Activated CD4-positive, CD25-positive, alpha-beta regulatory T cell treated with anti-CD3 and anti-CD28 coated beads, Interleukin-2, amount 50 U/mL, for 72 hours (primary cell): Measurements from ENCODE around the gene UGP2.

Experiments
- DNase-seq: peaks from one replicate; pipeline ENCODE4 v3.0.0; 2021

UGP2 gene

DNA sequence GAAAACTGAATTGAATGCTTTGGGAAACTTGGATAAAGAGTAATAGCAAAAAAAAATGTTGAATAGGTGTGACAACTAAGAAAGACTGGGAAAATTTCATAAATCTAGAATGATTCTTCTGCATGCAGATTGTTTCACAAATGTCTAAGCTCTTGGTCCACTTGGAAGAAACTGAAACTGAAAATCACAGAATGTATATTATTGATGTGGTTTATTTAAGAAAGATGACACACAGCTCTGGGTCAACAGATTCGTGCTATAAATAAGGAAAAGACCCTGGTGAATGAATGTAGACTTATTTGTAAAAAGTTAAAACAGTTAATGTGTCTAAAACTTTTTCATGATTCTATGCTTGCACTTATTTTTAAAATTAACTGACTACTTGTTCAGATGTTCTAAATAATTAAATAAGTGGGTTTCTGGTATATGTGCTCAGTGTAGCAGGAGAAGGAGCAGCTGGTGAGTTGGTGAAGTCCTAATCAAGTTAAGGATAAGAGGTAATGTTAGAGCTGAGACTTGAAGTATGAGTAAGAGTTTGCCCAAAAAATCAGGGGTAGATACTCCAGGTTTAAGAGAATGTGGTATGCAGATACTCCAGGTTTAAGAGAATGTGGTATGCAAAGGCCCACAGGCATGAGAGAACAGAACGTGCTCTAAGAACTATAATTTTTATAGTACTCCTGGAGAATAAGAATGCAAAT lies 24.5 kb downstream of the UGP2 start:
- no peak for DNase-seq

DNA sequence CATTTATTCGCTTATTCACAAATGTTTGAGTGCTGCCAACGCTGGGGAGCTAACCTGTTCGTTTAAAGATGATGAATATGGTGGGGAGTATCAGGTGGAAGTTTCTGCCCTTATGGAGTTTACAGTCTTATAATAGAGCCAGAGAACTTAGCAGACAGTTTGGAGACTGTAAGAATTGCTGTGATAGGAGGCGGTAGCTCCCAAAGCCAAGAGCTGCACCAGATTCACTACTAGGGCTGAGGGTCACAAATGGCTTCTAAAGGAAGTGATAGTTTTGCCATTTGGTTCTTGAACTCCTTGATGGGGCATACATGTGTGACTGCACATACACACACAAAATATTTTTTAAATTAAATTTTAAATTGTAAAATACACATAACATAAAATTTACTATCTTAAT lies 29.0 kb downstream of the UGP2 start:
- DNase-seq, result no peak

DNA sequence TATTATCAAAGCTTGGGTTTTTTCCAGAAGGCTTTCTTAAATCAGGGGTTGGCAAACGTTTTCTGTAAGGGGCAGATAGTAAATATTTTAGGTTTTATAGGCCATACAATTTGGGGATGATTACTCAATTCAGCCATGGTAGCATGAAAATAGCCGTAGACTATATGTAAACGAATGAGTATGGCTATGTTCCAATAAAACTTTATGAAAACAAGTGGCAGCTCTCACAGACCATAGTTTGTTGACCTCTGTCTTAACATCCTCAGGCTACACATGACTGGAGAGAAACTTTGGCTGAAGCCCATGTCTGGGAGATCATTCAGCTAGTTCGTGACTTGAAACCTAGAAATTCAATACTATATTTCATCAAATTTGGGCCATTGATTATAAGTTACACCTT lies 30.2 kb downstream of the UGP2 start:
- DNase-seq, result no peak

DNA sequence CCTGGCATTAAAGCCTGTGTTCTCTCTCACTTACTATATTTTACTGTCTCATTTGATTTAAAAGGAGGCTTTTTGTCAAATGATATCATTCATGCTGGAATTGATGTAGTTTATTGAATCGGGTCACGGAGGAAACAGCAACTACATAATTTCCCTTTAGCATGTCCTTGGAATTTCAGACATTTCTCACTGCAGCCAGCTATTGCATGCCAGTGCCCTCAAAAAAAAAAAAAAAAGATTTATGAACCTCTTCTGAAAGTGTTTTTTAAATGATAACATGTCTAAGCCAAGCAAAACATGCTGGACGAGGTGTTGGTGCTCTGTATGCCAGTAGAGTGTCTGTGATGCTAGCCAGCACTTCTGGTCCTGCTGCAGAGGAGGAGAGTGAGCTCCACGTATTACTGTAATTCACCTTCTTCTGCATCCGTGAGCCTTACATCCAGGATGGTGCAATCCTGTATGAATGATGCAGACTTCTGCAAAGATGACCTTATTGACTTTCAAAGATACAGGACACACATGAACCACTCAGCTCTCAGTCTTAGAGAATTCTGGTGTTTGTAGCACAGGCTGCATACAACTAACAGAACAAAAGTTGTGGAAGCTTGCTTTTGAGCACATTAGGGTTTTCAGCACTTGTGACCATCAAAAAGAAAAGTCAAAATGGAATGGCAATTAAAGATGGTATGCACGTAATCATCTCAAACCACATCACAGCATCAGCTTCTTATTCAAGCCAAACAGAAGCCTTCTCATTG lies 31.1 kb downstream of the UGP2 start:
- DNase-seq, result no peak

DNA sequence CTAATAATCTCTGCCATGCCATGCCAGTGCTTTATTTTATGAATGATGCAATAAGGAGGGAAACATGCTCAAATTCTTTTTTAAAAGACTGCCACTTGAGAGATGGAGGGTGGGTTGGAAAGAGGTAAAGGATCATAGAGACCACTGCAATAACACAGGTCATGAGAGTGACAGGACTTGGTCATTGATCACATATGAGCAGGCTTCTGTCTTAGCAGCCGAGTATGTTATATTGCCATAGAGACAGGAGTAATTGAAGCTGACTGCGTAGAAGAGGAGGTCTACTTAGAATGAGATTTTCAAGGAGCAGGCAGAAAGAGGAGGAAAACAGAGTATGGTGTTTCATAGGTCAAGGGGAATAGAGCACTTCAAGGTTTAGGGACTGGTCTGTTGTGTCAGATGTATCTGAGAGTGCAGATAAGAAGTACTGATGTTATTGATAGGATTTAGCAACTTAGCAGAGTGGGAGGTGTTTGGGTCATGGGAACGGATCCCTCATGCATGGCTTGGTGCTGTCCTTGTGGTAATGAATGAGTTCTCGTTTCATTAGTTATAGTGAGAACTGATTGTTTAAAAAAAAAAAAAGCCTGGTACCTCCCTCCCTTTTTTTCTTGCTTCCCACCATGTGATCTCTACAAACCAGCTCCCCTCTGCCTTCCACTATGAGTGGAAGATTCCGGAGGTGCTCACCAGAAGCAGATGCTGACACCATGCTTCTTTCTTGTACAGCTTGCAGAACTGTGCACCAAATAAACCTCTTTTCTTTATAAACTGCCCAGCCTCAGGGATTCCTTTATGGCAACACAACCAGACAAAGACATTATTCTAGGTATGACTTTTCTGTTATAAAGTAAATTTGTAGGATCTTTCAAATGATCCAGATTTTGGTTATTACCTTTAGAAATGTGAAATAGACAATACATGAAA lies 32.8 kb downstream of the UGP2 start:
- DNase-seq, result no peak

DNA sequence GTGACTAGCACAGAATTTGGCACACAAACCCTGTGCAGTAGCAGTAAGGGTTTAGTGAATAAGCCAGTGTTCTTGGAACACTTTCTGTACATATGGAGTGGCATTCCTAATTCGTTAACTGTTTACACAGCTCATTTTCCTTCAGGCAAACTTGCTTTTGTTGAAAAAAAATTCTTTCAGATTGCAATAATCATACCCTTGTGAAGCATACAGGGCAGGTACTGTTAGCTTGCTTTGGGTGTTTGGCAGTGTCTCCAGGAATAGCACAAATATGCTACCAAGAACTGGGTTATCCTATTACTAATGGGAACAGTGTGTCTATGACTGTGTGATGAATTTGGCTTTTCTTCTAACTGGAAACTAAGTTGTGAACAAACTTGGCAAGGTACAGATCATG lies 33.4 kb downstream of the UGP2 start:
- no peak for DNase-seq

DNA sequence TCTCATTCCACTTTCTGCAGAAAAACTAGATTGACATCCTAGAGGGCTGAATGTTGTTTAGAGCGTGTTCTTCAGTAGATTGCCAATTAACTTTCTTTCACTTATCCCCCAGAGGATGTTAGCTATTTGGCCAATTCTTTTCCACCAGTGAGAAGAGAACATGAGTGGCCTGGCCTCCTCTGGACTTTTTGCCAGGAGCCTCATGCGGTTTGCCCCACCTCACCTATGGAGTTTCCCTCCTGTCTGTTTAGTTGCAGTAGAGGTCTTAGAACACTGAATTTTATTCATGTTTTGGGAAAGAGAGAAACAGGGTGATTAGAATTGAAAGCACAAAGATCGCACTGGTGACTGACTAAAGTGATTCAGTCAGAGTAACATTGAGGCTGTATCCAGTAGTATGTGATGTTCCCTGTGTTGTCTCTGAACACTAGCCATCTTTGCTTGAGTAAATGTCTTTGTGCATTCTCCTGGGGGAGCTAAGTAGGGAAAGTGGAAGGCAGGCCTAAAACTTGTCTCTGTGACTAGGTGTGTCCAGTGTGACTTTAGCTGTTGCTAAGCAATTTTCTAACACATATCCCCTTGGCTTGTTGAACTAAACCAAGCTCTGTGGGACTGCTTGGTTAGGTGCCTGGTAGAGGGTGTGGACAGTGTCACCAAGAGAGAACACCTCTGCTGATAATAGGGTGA lies 34.0 kb downstream of the UGP2 start:
- DNase-seq, result no peak

DNA sequence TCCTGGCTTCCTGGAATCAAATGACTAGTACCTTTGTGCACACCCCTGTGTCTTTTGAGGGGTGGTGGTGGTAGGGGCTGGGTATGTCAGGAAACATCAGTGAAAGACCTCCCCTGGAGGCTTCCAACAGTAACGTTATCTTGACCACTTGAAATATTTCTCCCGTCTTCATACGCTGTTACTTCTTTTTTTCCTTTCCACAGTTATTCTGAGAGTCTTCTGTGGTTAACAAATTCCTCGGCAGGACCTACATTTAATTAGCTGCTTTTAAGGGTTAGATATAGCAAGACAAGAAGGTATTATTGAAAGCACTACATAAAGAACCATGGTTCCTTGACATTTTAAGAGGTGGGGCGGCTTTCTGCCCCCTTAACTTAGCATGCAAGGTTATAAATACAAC lies 34.6 kb downstream of the UGP2 start:
- DNase-seq, result no peak

DNA sequence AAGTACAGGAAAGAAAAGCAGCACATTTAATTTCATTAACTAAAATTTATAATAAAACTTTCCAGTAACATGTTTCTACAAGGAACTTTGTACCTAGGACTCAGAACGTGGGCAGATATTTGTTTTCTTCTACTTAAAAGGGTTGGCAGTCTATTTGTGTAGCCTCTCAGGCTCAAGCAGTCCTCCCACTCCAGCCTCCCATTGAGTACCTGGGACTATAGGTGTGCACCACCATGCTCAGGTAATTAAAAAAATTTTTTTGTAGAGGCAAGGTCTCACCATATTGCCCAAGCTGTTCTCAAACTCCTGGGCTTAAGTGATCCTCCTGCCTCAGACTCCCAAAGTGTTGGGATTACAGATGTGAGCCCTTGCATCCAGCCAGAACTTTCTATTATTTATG lies 36.8 kb downstream of the UGP2 start:
- DNase-seq, result no peak

DNA sequence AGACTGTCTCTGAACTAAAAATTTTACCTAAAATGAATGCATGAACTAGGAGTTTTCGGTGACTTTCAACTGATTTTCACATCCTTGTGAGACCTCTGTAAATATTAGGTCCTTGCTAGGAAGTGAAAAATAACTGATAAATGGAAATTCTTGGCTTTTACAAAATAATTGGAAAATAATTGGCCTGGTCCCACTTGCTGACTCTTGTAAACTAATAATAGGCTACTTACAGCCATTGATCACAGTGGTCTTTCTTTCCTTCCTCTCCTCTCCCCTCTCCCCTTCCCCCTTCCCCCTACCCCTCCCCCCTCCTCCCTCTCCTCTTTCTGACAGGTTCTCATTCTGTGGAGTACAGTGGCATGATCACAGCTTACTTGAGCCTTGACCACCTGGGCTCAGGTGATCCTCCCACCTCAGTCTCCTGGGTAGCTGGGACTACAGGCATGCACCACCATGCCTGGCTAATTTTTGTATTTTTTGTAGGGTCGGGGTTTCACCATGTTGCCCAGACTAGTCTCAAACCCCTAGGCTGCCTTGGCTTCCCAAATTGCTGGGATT lies 38.3 kb downstream of the UGP2 start:
- DNase-seq, result no peak

DNA sequence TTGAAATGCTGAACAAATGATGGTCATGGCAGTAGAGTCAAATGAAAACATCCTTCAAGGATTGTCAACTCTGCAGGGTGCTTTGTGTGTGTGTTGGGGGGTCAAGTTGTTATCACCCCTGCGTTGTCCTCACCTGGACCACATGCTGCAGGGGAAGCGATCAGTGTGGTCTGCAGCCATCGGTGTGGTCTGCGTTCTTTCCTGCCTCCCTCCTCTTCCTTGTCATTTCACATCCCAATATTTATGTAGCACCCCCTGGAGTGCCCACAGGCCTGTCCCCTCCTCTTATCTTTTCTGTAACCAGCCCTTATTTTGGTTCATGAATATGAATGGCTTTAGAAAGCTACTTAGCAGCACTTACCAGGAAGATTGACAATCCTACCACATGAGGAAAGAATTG lies 38.9 kb downstream of the UGP2 start:
- DNase-seq, result no peak

DNA sequence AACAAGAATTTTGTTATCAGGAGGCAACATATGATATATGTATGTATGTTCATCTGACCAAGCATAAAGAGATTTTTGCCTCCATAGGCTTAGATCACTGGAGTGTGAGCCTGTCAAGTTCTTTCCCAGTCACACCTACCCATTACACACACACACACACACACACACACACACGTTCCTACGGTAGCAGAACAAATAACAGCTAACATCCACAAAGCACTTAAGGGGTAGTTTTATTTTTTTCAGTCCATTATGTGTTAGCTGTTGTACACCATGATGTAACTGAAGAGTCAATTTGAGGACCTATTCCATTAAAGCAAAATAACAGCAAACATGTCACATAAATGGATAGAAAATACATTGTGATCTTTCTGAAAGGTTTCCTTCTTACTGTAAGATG lies 39.5 kb downstream of the UGP2 start:
- no peak for DNase-seq

DNA sequence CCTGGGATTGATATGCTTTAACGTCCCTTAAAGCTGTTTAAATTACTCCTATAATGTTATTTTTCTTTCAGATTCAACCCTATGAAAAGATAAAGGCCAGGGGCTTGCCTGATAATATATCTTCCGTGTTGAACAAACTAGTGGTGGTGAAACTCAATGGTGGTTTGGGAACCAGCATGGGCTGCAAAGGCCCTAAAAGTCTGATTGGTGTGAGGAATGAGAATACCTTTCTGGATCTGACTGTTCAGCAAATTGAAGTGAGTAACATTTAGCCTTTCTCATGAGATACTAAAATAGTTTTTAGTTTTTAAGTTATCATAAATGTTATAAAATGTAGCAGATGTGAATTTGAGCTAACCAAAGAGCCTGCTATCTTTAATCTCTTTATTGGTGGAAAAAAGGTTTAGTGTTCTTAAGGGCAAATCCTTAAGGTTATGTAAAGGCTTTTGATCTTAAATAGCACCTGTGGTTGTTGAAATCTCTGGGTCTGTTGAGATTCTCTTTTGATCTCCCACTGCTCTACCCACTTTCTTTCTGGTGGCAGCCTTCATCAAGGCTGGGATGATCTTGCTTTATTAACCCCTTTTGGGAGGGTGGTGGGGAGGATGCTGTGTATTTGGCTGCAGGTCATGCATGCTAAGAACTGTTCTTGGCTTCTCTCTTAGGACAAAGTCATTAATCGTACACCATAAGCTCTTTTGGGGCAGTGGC lies 40.9 kb downstream of the UGP2 start:
- no peak for DNase-seq

DNA sequence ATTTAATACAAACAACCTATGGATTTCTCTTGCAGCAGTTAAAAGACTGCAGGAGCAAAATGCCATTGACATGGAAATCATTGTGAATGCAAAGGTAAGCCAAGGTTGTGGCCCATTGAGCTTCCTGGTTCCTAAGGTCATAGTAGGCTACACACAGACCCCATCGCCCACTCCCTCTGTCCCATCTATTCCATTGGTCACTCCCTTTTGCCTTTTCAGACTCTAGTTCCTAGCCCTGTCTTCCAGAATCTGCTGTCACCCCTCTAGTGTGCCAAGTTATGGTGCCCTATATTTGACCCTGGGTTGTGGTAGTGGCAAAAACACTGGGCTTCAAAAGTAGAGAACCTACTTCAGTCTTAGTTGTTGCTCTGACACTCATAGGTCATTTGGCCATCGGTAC lies 44.7 kb downstream of the UGP2 start:
- DNase-seq, result no peak

DNA sequence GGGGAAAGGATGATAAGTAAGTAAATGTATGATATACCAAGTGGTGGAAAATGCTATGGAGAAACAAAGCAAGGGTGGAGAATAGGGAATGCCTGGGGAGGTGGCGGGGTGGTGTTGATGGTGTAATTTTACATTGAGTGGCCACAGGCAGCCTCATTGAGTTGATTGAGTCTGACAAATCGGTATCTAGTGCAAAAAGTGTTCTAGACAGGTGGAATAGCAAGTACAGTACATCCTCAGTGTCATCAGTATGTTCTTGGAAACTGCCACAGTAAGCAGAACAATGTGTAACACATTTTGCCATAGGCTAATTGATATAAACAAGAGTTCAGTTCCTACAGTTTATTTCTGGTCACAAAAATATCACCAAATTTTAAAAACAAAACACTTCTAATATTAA lies 46.4 kb downstream of the UGP2 start:
- no peak for DNase-seq

DNA sequence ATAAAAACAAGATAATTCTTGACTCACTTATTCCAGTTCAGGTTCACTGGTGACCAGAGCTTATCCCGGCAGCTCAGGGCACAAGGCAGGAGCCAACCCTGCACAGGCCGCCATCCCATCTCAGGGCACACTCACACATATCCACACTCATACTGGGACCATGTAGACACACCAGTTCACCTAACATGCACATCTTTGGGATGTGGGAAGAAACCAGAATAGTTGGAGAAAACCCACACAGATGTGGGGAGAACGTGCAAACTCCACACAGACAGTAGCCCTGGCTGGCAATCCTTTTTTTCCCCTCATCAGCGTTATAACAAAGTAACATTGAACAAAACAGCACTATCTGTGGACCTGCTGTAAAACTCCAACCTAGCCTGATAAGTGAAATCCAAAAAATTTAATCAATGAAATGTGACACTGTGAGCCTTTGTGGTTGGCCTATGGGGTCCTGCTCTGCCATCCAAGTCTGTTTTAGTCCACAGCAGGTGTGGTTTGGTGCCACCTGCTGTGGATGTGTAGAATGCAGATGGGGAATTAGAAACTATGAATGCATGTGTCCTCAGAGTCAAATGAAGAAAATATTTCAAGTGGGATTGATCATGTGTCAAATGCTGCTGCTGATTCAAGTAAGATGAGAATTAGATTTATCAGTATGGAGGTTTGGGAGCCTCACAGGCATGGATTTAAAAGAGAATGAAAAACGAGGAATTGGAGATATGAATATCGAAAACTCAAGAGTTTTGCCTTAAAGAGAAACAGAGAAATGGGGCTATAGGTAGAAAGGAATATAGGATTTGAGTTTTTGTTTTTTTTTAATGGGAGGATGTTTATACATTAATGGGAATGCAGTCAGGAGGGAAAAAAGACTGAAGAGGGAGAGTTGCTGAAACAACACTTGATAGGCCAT lies 47.0 kb downstream of the UGP2 start:
- DNase-seq, result no peak

DNA sequence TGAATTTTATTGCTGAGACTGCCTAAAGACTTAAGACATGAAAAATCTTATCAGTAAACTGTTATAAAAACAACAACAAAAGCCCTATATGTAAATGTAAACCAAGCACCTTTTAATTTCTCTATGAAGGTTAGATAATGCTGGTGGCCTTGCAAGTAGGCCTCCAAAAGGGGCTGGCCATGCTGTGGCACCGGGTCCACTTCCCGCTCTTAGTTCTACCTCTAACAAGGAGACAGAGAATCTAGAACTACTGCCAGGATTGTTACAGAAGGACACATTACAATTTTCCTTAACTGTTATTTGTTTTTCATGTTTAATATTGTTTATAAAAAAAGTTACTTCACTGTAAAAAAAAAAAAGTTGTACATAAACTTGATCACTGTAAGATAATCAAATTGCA lies 49.0 kb downstream of the UGP2 start:
- no peak for DNase-seq

DNA sequence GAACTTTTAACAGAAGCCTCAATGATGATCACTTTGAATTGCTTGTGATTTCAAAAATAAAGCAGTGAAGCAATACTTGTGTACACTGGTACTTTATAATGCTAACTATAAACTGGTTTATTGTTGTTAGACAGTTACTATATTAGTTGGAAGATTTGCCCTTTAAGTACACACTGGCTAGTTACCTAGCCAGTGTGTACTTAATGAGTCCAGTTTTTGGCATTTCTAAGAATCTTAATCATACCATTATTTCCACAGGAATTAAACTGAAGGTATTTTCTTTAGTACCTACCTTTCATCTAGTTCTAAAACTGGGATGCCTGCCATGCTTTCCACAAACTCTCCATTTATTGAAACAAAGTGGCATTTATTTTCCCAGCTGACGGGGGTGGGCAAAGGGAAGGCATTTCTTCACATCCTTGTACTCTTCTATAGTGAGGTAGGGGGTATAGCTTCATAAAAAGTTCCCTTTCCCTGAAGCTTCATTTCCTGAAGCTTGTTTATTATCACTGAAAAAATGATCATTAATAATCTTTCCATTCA lies 49.9 kb downstream of the UGP2 start:
- no peak for DNase-seq

DNA sequence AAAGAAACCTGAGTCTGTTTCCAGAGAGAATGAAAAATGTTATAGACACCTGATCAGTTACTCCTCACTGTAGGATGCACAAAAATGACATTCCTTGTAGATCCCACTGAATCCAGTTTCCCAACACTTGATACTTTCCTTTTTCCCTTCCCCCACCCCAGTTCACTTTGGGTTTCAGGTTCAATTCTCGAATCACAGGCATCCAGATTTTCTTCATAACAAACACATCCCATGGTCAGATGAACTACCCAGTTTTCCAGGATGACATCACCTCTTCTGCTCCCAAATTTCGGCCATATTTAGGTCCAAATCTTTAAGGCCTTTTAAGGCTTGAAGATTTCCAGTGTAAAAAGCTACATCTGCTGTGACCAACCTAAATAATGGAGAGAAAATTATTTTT lies 51.5 kb downstream of the UGP2 start:
- no peak for DNase-seq

DNA sequence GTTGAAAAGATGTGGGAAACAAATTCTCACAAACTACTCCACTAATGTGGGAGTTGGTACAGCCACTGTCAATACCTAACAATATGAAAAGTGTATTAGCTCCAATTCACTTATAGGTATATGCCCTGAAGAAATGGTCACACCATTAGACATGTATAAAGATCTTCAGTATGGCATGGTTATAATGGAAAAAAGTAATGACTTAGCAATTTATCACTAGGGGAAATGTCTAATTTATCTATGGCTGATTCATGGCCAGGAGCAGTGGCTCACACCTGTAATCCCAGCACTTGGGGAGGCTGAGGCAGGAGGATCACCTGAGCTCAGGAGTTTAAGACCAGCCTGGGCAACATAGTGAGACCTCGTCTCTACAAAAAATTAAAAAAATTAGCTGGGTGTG lies 52.5 kb downstream of the UGP2 start:
- DNase-seq, result no peak

DNA sequence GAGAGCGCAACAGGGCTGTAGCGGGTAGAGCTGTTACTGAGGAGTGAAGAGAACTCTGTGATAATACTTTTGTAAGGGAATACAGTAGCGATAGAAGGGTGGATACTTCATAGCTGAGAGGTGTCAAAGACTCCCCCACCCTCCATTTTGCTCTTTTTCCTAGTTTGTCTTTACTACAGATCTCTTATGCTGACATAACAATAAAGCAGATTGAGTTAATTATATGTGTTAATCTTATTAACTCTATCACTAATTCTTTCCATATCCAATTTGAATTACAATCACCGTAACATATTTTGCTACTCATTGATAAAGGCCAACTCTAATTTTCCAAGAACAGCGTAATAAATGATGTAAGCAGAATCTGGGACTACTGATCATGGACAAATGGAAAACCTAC lies 57.1 kb downstream of the UGP2 start:
- DNase-seq, result no peak
